COR-L47 (cell line): Measurements from ENCODE around the gene DRC7.
"Not testable (repeated sequence)": the region's sequence is repeated elsewhere in the genome, so short reads cannot be mapped to it uniquely, and the experiment has no call there.

ENCODE experiments used
- DNase-seq: peaks from one replicate; lab custom pipeline; 2025; lab: John Stamatoyannopoulos, UW

The DRC7 gene

DNA sequence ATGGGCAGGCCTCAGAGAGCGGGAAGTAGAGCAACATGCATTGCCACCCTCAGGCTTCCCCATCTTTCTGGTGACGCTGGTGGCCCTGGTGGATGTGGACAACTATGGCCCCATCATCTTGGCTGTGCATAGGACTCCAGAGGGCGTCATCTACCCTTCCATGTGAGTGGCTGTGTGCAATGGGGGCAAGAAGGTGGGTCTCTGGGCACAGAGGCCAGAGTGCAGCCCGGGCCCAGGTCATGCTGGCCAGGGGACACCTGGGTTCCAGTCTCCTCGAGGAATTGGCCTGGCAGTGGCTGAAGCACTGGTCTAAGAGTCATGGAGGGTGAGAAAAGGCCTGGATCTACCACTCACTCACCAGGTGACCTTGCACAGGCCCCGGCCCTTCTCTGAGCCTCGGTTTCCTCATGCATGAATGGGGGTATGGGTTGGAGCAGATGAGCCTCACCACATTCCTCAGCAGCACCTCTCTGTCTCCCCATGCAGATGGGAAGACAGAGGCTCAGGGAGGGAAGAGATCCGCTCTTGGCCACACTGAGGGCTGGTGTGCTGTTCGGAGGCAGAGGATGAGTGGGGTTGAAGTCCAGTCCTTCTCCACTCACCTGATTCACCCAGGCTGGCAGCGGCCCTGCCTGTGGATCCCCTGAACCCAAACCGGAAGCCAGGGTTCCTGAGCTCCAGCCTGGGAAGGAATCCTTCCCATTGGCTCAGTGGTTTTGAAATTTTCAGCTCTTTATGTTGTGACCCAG is 33.7 kb upstream of the DRC7 start:
- DNase-seq = no peak

GRCh38 chr16:57661510-57661909 is 33.1 kb upstream of the DRC7 start:
- no peak for DNase-seq

- no peak for DNase-seq
Observed at GRCh38 chr16:57661936-57662906, 32.4 kb upstream of the DRC7 start.

- DNase-seq = no peak
Observed at GRCh38 chr16:57663436-57663835, 31.2 kb upstream of the DRC7 start.

DNA sequence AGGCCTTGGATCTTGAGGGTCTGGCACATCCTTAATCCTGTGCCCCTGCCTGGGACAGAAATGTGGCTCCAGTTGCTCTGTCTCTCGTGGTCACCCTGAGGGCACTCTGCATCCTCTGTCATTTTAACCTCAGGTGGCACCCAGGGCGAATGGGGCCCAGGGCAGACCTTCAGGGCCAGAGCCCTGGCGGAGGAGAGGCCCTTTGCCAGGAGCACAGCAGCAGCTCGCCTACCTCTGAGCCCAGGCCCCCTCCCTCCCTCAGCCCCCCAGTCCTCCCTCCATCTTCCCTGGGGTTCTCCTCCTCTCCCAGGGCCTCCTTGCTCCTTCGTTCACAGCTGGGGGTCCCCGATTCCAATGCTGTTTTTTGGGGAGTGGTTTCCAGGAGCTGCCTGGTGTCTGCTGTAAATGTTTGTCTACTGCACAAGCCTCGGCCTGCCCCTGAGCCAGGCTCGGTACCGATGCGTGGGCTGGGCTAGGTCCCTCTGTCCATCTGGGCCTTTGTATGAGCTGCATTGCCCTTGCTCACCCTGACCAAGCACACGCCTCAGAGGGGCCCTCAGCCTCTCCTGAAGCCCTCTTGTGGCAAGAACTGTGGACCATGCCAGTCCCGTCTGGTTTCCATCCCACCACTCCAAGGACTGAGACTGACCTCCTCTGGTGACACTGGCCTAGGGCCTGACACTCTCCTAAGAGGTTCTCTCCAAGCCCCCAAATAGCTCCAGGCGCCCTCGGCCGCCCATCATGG is 30.5 kb upstream of the DRC7 start:
- DNase-seq = no peak

DNA sequence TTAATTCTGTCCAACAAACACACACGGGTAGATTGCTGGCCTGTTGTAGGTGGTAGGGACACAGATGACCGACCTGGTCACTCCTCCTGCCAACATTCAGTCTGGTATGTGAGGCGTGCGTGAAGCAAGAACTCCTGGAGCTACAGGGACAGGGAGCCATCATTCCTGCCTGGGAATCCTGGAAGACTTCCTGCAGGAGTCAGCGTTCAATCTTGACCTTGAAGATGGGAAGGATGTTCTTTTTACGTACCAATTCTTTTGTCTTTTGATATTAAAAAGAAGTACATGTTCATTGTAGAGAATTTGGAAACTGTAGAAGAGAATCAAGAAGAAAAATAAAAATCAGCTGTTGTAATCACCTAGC is 30.0 kb upstream of the DRC7 start:
- no peak for DNase-seq

DNA sequence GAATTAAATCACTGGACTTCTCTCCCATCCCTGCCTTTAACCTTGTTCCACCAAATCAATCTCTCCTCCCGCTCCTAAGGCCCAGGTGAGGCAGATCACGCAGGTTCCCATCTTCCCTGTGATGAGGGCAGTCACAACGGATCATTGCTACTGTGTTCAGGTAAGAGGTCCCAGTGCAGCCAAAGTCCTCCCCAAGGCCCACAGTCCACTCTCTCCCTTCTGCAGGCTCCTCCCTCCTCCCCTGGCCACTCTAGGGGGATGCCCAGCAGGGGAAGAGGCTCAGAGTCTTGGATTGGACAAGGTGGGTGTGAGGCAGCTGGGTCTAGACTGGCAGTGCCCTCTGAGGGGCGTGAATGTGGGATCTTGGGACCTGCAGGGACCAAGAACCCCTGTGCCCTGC is 29.1 kb upstream of the DRC7 start:
- DNase-seq = no peak

- no peak for DNase-seq
Observed at GRCh38 chr16:57666353-57667047, 28.1 kb upstream of the DRC7 start.

DNA sequence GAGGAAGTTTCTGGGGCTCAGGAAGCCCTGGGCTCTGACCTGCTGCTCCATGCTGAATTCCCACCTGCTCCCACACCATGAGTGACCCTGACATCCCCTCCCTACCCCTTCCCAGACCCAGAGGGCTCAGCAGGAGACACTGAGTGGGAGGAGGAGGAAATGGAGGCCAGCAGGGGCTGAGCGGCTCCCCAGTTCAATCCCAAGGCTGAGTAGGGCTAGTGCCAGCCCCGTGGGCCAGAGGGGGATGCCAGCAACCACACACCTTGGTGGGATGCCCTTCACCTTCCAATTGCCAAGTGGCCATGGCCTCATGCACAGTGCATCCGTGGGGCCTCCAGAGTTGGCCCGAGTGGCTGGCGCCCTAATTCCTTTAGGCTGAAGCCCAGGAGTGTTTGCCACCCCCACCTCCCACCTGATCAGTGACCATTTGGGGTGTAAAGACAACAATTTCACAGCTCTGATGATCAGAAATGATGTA is 27.5 kb upstream of the DRC7 start:
- no peak for DNase-seq

- DNase-seq = no peak
Observed at GRCh38 chr16:57667526-57668262, 26.9 kb upstream of the DRC7 start.

GRCh38 chr16:57668263-57668571 is 26.4 kb upstream of the DRC7 start, which contains the start of gene ADGRG3:
Gene ADGRG3 (plus strand): TSS chr16:57668306. CDS start chr16:57668348, 42 bp downstream.
- DNase-seq = no peak

- no peak for DNase-seq
Observed at GRCh38 chr16:57668630-57669475, 25.8 kb upstream of the DRC7 start.

DNA sequence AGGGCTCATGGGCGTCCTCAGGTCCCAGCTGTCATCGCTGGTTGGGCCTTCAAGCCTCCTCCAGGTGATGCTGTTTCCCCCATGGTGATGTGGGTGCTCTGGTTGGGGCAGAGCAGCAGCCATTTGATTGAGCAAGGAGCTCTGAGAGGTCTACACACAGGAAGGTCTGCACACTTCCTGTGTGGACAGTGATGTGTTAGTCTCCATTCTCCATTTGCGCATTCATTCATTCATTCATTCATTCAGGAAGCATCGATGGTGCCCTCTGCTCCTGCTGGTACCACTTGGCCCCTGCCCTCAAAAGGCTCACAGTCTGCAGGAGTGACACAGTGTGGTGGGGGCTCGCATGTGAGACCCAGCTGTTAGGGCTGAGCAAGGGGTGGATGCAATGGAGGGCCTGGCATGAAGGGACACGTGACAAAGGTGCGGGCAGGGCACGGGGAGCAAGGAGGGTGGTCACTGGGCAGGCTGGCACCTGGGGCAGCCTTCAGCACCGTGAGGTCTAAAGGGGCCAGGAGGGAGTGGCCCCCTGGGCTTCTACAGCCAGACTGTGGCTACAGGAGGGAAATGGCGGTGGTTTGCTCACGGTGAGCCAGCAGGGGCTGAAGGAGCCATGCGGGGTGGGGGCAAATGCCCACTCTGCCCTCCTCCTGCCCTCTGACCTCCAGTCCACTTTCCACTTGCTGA is 25.0 kb upstream of the DRC7 start:
- DNase-seq = no peak

DNA sequence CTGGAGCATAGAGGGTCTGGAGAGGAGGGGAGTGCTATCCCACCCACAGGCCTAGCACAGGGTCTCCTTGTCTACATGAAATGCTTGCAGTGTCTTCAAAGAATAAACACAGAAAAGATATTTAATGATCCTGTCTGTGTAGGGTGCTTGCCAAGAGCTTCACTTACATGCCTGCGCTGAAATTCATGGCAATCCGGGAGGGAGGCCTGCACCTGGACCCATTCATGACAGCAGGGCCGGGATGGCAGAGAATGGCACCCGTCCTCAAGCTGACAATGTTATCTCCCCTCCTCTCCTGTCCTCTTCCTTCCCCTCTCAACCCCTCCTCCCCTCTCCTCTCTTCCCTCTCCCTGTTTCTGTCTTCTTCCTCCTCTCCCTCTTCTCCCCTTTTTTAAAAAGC is 24.4 kb upstream of the DRC7 start:
- DNase-seq = no peak

DNA sequence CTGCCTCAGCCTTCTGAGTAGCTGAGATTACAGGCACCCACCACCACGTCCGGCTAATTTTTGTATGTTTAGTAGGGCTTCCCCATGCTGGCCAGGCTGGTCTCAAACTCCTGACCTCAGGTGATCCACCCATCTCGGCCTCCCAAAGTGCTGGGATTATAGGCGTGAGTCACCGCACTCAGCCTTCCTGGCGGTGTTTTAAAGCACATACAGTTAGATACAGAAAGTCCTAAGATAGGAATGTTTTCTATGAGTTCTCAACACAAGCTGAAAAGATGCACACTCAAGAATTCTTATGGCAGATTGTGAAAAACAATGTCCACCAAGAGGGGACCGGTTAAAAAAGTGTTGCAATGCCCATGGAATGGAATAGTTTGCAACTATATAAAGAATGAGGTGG is 23.2 kb upstream of the DRC7 start:
- DNase-seq = not testable (repeated sequence)

- DNase-seq = no peak
Observed at GRCh38 chr16:57672416-57672815, 22.2 kb upstream of the DRC7 start.

- DNase-seq = no peak
Observed at GRCh38 chr16:57672824-57673223, 21.8 kb upstream of the DRC7 start.

- no peak for DNase-seq
Observed at GRCh38 chr16:57675741-57676551, 18.7 kb upstream of the DRC7 start.
